GM18526 (cell line): ENCODE measurements around the gene NMT1.

ENCODE experiments used
- POLR2A ChIP-seq: IDR thresholded peaks from 3 replicates; pipeline ENCODE4 v1.6.1; 2011; ENCODE audit not compliant: insufficient read length; ENCODE audit errors: extremely low read depth

The NMT1 gene

GRCh38 chr17:45052052-45052772, 8.9 kb upstream of the NMT1 start:
- TF ChIP-seq POLR2A = no peak

GRCh38 chr17:45060382-45060796, 728 bp upstream of the NMT1 start:
- no peak for TF ChIP-seq POLR2A

GRCh38 chr17:45061606-45062205, 589 bp downstream of the NMT1 start:
- TF ChIP-seq POLR2A = no peak

- TF ChIP-seq POLR2A = no peak
Observed at GRCh38 chr17:45063198-45063597, 2.1 kb downstream of the NMT1 start.

- no peak for TF ChIP-seq POLR2A
Observed at GRCh38 chr17:45067637-45068036, 6.5 kb downstream of the NMT1 start.

GRCh38 chr17:45070001-45070400, 8.9 kb downstream of the NMT1 start:
- no peak for TF ChIP-seq POLR2A

GRCh38 chr17:45070809-45071208, 9.7 kb downstream of the NMT1 start:
- TF ChIP-seq POLR2A = no peak

GRCh38 chr17:45073414-45074070, 12.4 kb downstream of the NMT1 start:
- no peak for TF ChIP-seq POLR2A

- no peak for TF ChIP-seq POLR2A
Observed at GRCh38 chr17:45077643-45078042, 16.5 kb downstream of the NMT1 start.

- TF ChIP-seq POLR2A = no peak
Observed at GRCh38 chr17:45081047-45081703, 20.1 kb downstream of the NMT1 start.

GRCh38 chr17:45086391-45086790, 25.3 kb downstream of the NMT1 start:
- no peak for TF ChIP-seq POLR2A

GRCh38 chr17:45086865-45087503, 25.9 kb downstream of the NMT1 start:
- no peak for TF ChIP-seq POLR2A

- TF ChIP-seq POLR2A = no peak
Observed at GRCh38 chr17:45087504-45087975, 26.4 kb downstream of the NMT1 start.

- no peak for TF ChIP-seq POLR2A
Observed at GRCh38 chr17:45087978-45088377, 26.9 kb downstream of the NMT1 start.

- no peak for TF ChIP-seq POLR2A
Observed at GRCh38 chr17:45088741-45089140, 27.6 kb downstream of the NMT1 start.
